Activated T-helper 1 cell treated with anti-CD3 and anti-CD28 coated beads, Interleukin-12 subunit alpha, Interleukin-12 subunit beta, Interleukin-2, Interleukin-4 antibody, amounts not matched to agents 30 ng/mL and 10 ng/mL and 1 ng/mL, durations not matched to agents 14 hours and 24 hours and 36 hours (primary cell): Measurements from ENCODE around the gene HHATL. TPM values are rescaled to one million over a fixed set of nuclear protein-coding genes. Genes with fewer than 3 reads are reported as not detected.

Experiments
- DNase-seq: peaks from one replicate; pipeline ENCODE4 v3.0.0; 2021; ENCODE audit warnings: low spot score
- H3K27ac Mint-ChIP-seq: one replicate; pipeline ENCODE4 v1.8.0; 2021; ENCODE audit warnings: mild to moderate bottlenecking, mixed read lengths
- H3K27me3 Mint-ChIP-seq: one replicate; pipeline ENCODE4 v1.8.0; 2022; ENCODE audit warnings: mild to moderate bottlenecking, moderate library complexity, mixed read lengths; ENCODE audit not compliant: insufficient read depth
- H3K36me3 Mint-ChIP-seq: one replicate; pipeline ENCODE4 v1.8.0; 2021; ENCODE audit warnings: low read depth, mixed read lengths
- H3K4me1 Mint-ChIP-seq: one replicate; pipeline ENCODE4 v1.8.0; 2021; ENCODE audit warnings: low read depth, mixed read lengths
- H3K4me3 Mint-ChIP-seq: one replicate; pipeline ENCODE4 v1.8.0; 2021; ENCODE audit warnings: mild to moderate bottlenecking, moderate library complexity, mixed read lengths
- H3K9me3 Mint-ChIP-seq: one replicate; pipeline ENCODE4 v1.8.0; 2021; ENCODE audit warnings: mixed read lengths
- intact Hi-C: fragments of 100-400 bp; cut with micrococcal nuclease; formaldehyde crosslinking; loops from one replicate; pipeline ENCODE4 v1.15.1; 2024
- total RNA-seq: library from RNA; stranded (reverse); gene quantifications from 2 replicates; pipeline ENCODE4 v1.2.3, GENCODE V29; 2022

HHATL gene
- total RNA-seq, 1 donor from 2014 or later, result not detected

- intact Hi-C loops, result no loop called here
- Mint-ChIP-seq H3K27me3 (peaks cover 14% of the 10 kb centered on the region), H3K27ac (no peak overlapping the region), H3K9me3 (peaks cover 25% of the 10 kb centered on the region), H3K36me3 (no peaks in the 10 kb centered on the region), H3K4me1 (no peaks in the 10 kb centered on the region), H3K4me3 (no peak overlapping the region)
- DNase-seq, result no peak
These were observed 28.5 kb downstream of the HHATL start for GRCh38 chr3:42674146-42674545.

GRCh38 chr3:42673082-42673481 lies 29.5 kb downstream of the HHATL start:
- Mint-ChIP-seq H3K27ac (no peak overlapping the region), H3K36me3 (no peaks in the 10 kb centered on the region), H3K27me3 (peaks cover 9% of the 10 kb centered on the region), H3K4me1 (no peaks in the 10 kb centered on the region), H3K4me3 (no peak overlapping the region), H3K9me3 (peaks cover 23% of the 10 kb centered on the region)
- intact Hi-C loops, result no loop called here
- DNase-seq, result no peak

GRCh38 chr3:42672515-42672914 lies 30.1 kb downstream of the HHATL start:
- Mint-ChIP-seq H3K9me3 (peaks cover 17% of the 10 kb centered on the region), H3K4me1 (no peaks in the 10 kb centered on the region), H3K27me3 (peaks cover 9% of the 10 kb centered on the region), H3K27ac (no peak overlapping the region), H3K36me3 (no peaks in the 10 kb centered on the region), H3K4me3 (no peak overlapping the region)
- no peak for DNase-seq
- intact Hi-C loops, result no loop called here

- no peaks in the 10 kb centered on the region for H3K9me3 Mint-ChIP-seq
- no peak for DNase-seq
- no peak overlapping the region for H3K4me3 Mint-ChIP-seq
- no peaks in the 10 kb centered on the region for H3K36me3 Mint-ChIP-seq
- peaks cover 4% of the 10 kb centered on the region for H3K27me3 Mint-ChIP-seq
- H3K27ac Mint-ChIP-seq, result no peak overlapping the region
- no peaks in the 10 kb centered on the region for H3K4me1 Mint-ChIP-seq
- intact Hi-C loops, result no loop called here
These were observed 31.9 kb downstream of the HHATL start for GRCh38 chr3:42670670-42671069.

- Mint-ChIP-seq H3K4me1 (no peaks in the 10 kb centered on the region), H3K27me3 (peaks cover 4% of the 10 kb centered on the region), H3K4me3 (no peak overlapping the region), H3K36me3 (no peaks in the 10 kb centered on the region), H3K9me3 (no peaks in the 10 kb centered on the region), H3K27ac (no peak overlapping the region)
- DNase-seq, result no peak
- intact Hi-C loops, result no loop called here
These were observed 32.5 kb downstream of the HHATL start for GRCh38 chr3:42670051-42670576.

GRCh38 chr3:42668793-42669217 lies 33.8 kb downstream of the HHATL start:
- intact Hi-C loops, result no loop called here
- Mint-ChIP-seq H3K4me3 (no peak overlapping the region), H3K27ac (no peak overlapping the region), H3K27me3 (peaks cover 2% of the 10 kb centered on the region), H3K4me1 (no peaks in the 10 kb centered on the region), H3K36me3 (no peaks in the 10 kb centered on the region), H3K9me3 (no peaks in the 10 kb centered on the region)
- DNase-seq, result no peak

- Mint-ChIP-seq H3K36me3 (no peaks in the 10 kb centered on the region), H3K4me1 (no peaks in the 10 kb centered on the region), H3K9me3 (no peaks in the 10 kb centered on the region), H3K4me3 (no peak overlapping the region), H3K27ac (no peak overlapping the region), H3K27me3 (peaks cover under 1% of the 10 kb centered on the region)
- no peak for DNase-seq
- intact Hi-C loops, result no loop called here
These were observed 34.2 kb downstream of the HHATL start for GRCh38 chr3:42668413-42668760.

- no peaks in the 10 kb centered on the region for H3K9me3 Mint-ChIP-seq
- DNase-seq, result no peak
- H3K36me3 Mint-ChIP-seq, result no peaks in the 10 kb centered on the region
- intact Hi-C loops, result no loop called here
- H3K27me3 Mint-ChIP-seq, result no peaks in the 10 kb centered on the region
- H3K4me1 Mint-ChIP-seq, result no peaks in the 10 kb centered on the region
- no peak overlapping the region for H3K27ac Mint-ChIP-seq
- no peak overlapping the region for H3K4me3 Mint-ChIP-seq
These were observed 34.8 kb downstream of the HHATL start for GRCh38 chr3:42667523-42668412.

- no peaks in the 10 kb centered on the region for H3K27me3 Mint-ChIP-seq
- no peaks in the 10 kb centered on the region for H3K36me3 Mint-ChIP-seq
- no peaks in the 10 kb centered on the region for H3K9me3 Mint-ChIP-seq
- no peak overlapping the region for H3K4me3 Mint-ChIP-seq
- intact Hi-C loops, result no loop called here
- DNase-seq, result no peak
- H3K27ac Mint-ChIP-seq, result no peak overlapping the region
- no peaks in the 10 kb centered on the region for H3K4me1 Mint-ChIP-seq
These were observed 35.5 kb downstream of the HHATL start for GRCh38 chr3:42667096-42667522.

GRCh38 chr3:42666577-42666998 lies 36.0 kb downstream of the HHATL start:
- Mint-ChIP-seq H3K36me3 (no peaks in the 10 kb centered on the region), H3K4me3 (no peak overlapping the region), H3K27ac (no peak overlapping the region), H3K4me1 (no peaks in the 10 kb centered on the region), H3K27me3 (no peaks in the 10 kb centered on the region), H3K9me3 (no peaks in the 10 kb centered on the region)
- intact Hi-C loops, result no loop called here
- no peak for DNase-seq

GRCh38 chr3:42666022-42666421 lies 36.6 kb downstream of the HHATL start:
- Mint-ChIP-seq H3K4me1 (no peaks in the 10 kb centered on the region), H3K27ac (no peak overlapping the region)
- no peak for DNase-seq

GRCh38 chr3:42665050-42665878 lies 37.3 kb downstream of the HHATL start:
- intact Hi-C loops, result no loop called here
- DNase-seq, result no peak
- Mint-ChIP-seq H3K4me1 (no peaks in the 10 kb centered on the region), H3K27me3 (no peaks in the 10 kb centered on the region), H3K27ac (no peak overlapping the region), H3K9me3 (no peaks in the 10 kb centered on the region), H3K36me3 (no peaks in the 10 kb centered on the region), H3K4me3 (no peak overlapping the region)

More at GRCh38 chr3:42666022-42666421, 36.6 kb downstream of the HHATL start:
- intact Hi-C loops, result no loop called here
- Mint-ChIP-seq H3K4me3 (no peak overlapping the region), H3K9me3 (no peaks in the 10 kb centered on the region), H3K27me3 (no peaks in the 10 kb centered on the region), H3K36me3 (no peaks in the 10 kb centered on the region)

- no peaks in the 10 kb centered on the region for H3K9me3 Mint-ChIP-seq
- H3K27ac Mint-ChIP-seq, result no peak overlapping the region
- H3K4me1 Mint-ChIP-seq, result no peaks in the 10 kb centered on the region
- intact Hi-C loops, result no loop called here
- no peak for DNase-seq
- no peak overlapping the region for H3K4me3 Mint-ChIP-seq
- H3K27me3 Mint-ChIP-seq, result no peaks in the 10 kb centered on the region
- H3K36me3 Mint-ChIP-seq, result peaks cover 2% of the 10 kb centered on the region
These were observed 38.2 kb downstream of the HHATL start for GRCh38 chr3:42664438-42664803.
